ENCODE data around the gene HECA.

GRCh38 chr6:139137706-139138105 lies 2.8 kb downstream of the HECA start:
- TF ChIP-seq YY1 (IDR thresholded peaks at IDR 0.05; ENCODE audit: extremely low read depth, insufficient replicate concordance, low read depth, low read length) (no peak), POLR2A (IDR thresholded peaks at IDR 0.05; ENCODE audit: borderline replicate concordance, extremely low read depth, insufficient read depth, insufficient read length) (no peak), REST (IDR thresholded peaks at IDR 0.05; ENCODE audit: low read depth) (no peak), CTCF (IDR thresholded peaks at IDR 0.05 in 2 of 3, conservative IDR thresholded peaks at IDR 0.05 in 1 of 3; ENCODE audit: borderline replicate concordance in 1 of 3, insufficient read depth in 1 of 3, low read depth in 2 of 3, low read length in 2 of 3) (no peak), ZBTB33 (IDR thresholded peaks at IDR 0.05; ENCODE audit: extremely low read depth, insufficient replicate concordance, low read length) (no peak), EGR1 (IDR thresholded peaks at IDR 0.05; ENCODE audit: low read depth) (no peak)

Data from HCT116 (cell line).